A204.1 (cell line): ENCODE data around the gene SMIM28.

Source experiments
- FAIRE-seq: peaks from 2 replicates; lab custom pipeline; 2012; peaks lifted over from hg19 to GRCh38; lab: Jason Lieb, UNC

Gene SMIM28

DNA sequence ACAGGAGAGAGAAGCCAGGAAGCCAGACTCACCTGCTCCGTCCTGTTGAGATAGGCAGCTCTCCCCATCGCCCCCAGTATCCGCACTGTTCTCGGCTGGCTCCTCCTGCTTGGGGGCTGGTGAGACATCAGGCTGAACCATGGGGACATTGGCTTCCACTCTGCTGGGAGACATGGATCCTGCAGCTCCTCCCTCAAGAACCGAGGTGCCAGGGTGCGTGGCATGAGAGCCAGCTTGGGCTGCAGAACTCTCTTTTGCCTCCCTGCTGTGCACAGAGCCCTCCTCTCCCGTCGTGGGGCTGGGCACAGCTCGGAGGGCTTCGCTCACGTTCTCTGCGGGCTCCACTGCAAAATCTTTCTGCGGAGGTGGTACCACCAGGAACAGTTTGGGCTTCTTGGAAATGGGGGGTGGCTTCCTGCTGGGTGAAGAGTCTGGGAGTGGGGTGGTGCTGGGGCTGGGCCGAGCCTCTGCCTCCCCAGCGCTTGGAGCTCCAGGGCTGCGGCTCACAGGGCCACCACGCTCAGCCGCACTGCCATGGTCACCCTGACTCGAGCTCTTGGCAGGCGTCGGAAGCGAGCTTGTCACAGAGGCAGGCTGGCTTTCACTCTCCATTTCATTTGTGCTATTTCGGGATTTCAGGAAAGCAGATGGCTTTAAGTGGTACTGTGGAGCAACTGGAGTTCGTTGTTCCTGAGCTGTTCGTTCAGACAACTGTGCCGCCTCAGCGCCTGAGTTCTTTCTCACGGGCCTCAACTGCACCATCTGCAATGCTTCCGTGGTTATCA is 52.8 kb downstream of the SMIM28 start:
- FAIRE-seq = no peak

DNA sequence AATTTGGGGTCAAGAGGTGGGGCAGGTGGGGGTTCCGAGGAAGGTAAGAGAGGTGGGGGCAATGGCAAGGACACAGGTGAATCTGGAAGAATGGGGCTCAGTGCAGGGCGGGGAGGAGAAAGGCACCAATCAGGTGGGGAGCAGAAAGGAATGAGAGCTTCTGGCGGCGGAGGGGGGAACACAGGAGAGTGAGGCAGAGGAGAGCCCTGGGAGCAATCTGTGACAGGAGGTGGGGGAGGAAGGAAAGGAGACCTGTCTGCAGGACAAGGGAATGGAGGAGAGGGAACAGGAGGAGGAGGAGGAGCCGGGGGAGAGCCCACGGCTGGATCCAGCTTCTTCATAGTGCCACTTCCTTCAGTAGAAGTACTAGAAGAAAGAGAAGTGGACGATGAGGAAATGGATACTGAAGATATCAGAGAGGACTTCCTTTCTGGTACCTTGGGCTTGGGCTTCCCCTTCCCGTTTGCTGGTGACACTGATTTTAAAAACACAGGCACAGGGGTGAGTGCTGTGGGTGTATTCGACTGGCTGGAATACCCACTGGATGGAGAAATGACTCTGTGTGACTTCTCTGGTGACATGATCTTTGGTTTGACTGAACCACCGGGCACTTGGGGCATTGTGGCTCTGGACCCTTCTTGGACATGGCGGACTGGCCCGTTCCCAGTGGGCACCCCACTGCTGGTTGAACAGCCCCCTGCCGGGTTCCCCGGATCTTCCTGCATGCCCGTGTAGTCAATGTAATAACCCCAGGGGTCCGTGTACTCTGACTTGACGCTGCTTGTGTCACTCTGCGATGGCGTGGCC is 53.8 kb downstream of the SMIM28 start:
- no peak for FAIRE-seq

DNA sequence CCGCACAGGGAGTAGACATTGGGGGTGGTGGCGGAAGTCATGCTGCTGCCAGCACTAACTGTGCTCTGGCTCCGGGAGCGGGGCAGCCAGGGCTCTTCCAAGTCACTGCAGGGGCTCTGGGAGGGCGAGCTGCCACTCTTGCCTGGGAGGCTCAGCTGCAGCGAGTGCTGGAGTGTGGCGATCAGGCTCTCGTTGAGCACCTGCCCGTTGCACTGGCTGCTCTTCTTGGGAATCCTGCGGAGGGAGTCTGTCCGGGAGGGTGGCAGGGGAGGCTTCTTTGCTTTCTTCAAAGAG is 54.3 kb downstream of the SMIM28 start:
- FAIRE-seq = no peak
